Neural cell (in vitro differentiated cells): Measurements from ENCODE around the gene FBLN7. TPM values are rescaled to one million over a fixed set of nuclear protein-coding genes. Genes with fewer than 3 reads are reported as not detected.

Experiments
- H2AFZ ChIP-seq: fragments of 200-600, 300-800 bp; sonication (generic), shearing (Covaris generic); 2 replicates; pipeline ENCODE4 v1.6.0; 2014; ENCODE audit warnings: low read depth, mild to moderate bottlenecking, antibody characterized with exemption, low read length, moderate library complexity
- H3F3A ChIP-seq: fragments of 200-600 bp; shearing (Covaris generic); 2 replicates; pipeline ENCODE4 v1.6.1; 2016; ENCODE audit warnings: mild to moderate bottlenecking, moderate library complexity, mixed read lengths, antibody characterized with exemption, low read length; ENCODE audit not compliant: insufficient read depth, poor library complexity, severe bottlenecking
- H3K27ac ChIP-seq: fragments of 200-600, 300-800 bp; sonication (generic), shearing (Covaris generic); 2 replicates; pipeline ENCODE4 v1.5.1; 2014; ENCODE audit warnings: mild to moderate bottlenecking, low read length, moderate library complexity
- H3K27me3 ChIP-seq: fragments of 300-800, 200-600 bp; sonication (generic), shearing (Covaris generic); 2 replicates; pipeline ENCODE4 v1.6.0; 2014; ENCODE audit warnings: mild to moderate bottlenecking, low read depth, low read length, moderate library complexity; ENCODE audit not compliant: insufficient read depth
- H3K36me3 ChIP-seq: fragments of 300-800, 200-600 bp; sonication (generic), shearing (Covaris generic); 2 replicates; pipeline ENCODE4 v1.5.1; 2014; ENCODE audit warnings: mild to moderate bottlenecking, antibody characterized with exemption, low read length, moderate library complexity; ENCODE audit not compliant: insufficient read depth
- H3K4me2 ChIP-seq: fragments of 300-800, 200-600 bp; sonication (generic), shearing (Covaris generic); 2 replicates; pipeline ENCODE4 v1.6.0; 2014; ENCODE audit warnings: mild to moderate bottlenecking, low read length
- H3K4me3 ChIP-seq: fragments of 300-800, 200-600 bp; sonication (generic), shearing (Covaris generic); 2 replicates; pipeline ENCODE4 v1.5.1; 2014; ENCODE audit warnings: mild to moderate bottlenecking, low read length, moderate library complexity
- H3K79me2 ChIP-seq: fragments of 200-600 bp; shearing (Covaris generic); replicated peaks from 2 replicates; pipeline ENCODE4 v1.6.0; 2014; ENCODE audit warnings: mild to moderate bottlenecking, low read length, moderate library complexity; ENCODE audit not compliant: insufficient read depth
- H3K9ac ChIP-seq: fragments of 300-800, 200-600 bp; sonication (generic), shearing (Covaris generic); 2 replicates; pipeline ENCODE4 v1.6.1; 2016; ENCODE audit warnings: mild to moderate bottlenecking, low read length, mixed read lengths
- H3K9me2 ChIP-seq: fragments of 200-600 bp; shearing (Covaris generic); 2 replicates; pipeline ENCODE4 v1.6.1; 2016; ENCODE audit warnings: mild to moderate bottlenecking, low read length, mixed read lengths; ENCODE audit not compliant: insufficient read depth
- H3K9me3 ChIP-seq: fragments of 200-600, 300-800 bp; sonication (generic), shearing (Covaris generic); 2 replicates; pipeline ENCODE4 v1.6.1; 2016; ENCODE audit warnings: mild to moderate bottlenecking, mixed run types, low read length, moderate library complexity, mixed read lengths
- H4K20me1 ChIP-seq: fragments of 200-600 bp; shearing (Covaris generic); 2 replicates; pipeline ENCODE4 v1.6.1; 2016; ENCODE audit warnings: mild to moderate bottlenecking, mixed run types; ENCODE audit not compliant: insufficient read depth
- EP300 ChIP-seq: fragments of 450-650 bp; conservative IDR thresholded peaks from 2 replicates; pipeline ENCODE4 v1.6.1; 2014; ENCODE audit warnings: antibody characterized with exemption, mild to moderate bottlenecking, moderate library complexity; ENCODE audit not compliant: poor library complexity, severe bottlenecking
- EZH2 ChIP-seq: fragments of 200-600, 300-800 bp; shearing (Covaris generic), sonication (generic); IDR thresholded peaks from 2 replicates; pipeline ENCODE4 v1.6.1; 2014; ENCODE audit warnings: antibody characterized with exemption, low read length, borderline replicate concordance, mild to moderate bottlenecking; ENCODE audit not compliant: insufficient read depth, poor library complexity, severe bottlenecking
- MXI1 ChIP-seq: fragments of 450-650 bp; conservative IDR thresholded peaks from 2 replicates; pipeline ENCODE4 v1.6.1; 2014; ENCODE audit warnings: antibody characterized with exemption, mild to moderate bottlenecking; ENCODE audit not compliant: poor library complexity, severe bottlenecking
- POLR2AphosphoS5 ChIP-seq: IDR thresholded peaks from 2 replicates; pipeline ENCODE4 v1.6.1; 2012
- RAD21 ChIP-seq: fragments of 450-650 bp; conservative IDR thresholded peaks from 2 replicates; pipeline ENCODE4 v1.6.1; 2014; ENCODE audit warnings: antibody characterized with exemption, mild to moderate bottlenecking, moderate library complexity
- SMC3 ChIP-seq: fragments of 450-650 bp; conservative IDR thresholded peaks from 2 replicates; pipeline ENCODE4 v1.6.1; 2014; ENCODE audit warnings: antibody characterized with exemption, mild to moderate bottlenecking, moderate library complexity; ENCODE audit not compliant: poor library complexity
- TAF1 ChIP-seq: IDR thresholded peaks from 2 replicates; pipeline ENCODE4 v1.6.1; 2012; ENCODE audit warnings: low read depth
- polyA plus RNA-seq: library from polyadenylated mRNA; depleted of rRNA; stranded (reverse); fragments of >200 nt; gene quantifications from 2 replicates; pipeline ENCODE4 v1.2.3, GENCODE V29; 2014
- TF ChIP-seq, protein P1 (sequence below): IDR thresholded peaks from 2 replicates; pipeline ENCODE4 v1.6.1; 2012; ENCODE audit warnings: borderline replicate concordance
- TF ChIP-seq, protein P2 (sequence below): fragments of 450-650 bp; IDR thresholded peaks from 2 replicates; pipeline ENCODE4 v1.5.1; 2014; ENCODE audit warnings: antibody characterized with exemption, mild to moderate bottlenecking, moderate library complexity; ENCODE audit not compliant: poor library complexity, severe bottlenecking

The FBLN7 gene
- polyA plus RNA-seq, 1 donor from 2014 or later = not detected

DNA sequence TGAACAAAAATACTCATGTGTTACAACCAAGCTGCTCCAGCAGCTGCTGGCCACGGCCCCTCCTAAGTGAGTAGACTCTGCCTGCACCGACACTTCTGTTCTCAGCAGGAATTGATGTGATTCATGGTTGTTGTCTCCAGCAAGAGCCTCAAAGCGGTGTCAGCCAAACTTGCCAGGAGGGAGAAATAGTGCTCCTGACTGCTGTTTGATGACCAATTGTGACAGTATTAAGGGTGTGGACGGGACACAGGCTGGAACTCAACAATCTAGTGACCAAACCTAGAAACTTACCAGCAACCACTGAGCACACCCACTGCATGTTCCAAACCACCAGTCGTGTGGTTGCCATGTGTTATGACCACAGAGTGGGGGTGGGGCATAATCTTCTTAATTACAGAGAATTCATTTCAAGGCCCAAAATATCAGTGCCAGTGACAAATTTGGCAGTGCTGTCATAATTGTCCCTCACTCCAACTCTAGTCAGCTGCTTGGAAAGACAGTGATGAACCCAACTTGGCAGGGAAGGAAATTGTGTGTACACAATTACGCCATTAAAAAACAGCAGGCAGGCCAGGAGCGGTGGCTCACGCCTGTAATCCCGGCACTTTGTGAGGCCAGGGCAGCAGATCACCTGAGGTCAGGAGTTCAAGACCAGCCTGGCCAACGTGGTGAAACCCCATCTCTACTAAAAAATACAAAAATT is 30.4 kb downstream of the FBLN7 start:
- Histone ChIP-seq H4K20me1 (no peaks in the 10 kb centered on the region), H3K4me2 (no peak overlapping the region), H3F3A (no peaks in the 10 kb centered on the region), H3K4me3 (no peak overlapping the region), H3K79me2 (no peaks in the 10 kb centered on the region), H3K27ac (no peak overlapping the region), H3K36me3 (no peaks in the 10 kb centered on the region), H3K27me3 (no peaks in the 10 kb centered on the region), H3K9me3 (no peaks in the 10 kb centered on the region), H3K9ac (no peak overlapping the region), H2AFZ (no peak overlapping the region), H3K9me2 (no peaks in the 10 kb centered on the region)
- TF ChIP-seq, protein P1, sequence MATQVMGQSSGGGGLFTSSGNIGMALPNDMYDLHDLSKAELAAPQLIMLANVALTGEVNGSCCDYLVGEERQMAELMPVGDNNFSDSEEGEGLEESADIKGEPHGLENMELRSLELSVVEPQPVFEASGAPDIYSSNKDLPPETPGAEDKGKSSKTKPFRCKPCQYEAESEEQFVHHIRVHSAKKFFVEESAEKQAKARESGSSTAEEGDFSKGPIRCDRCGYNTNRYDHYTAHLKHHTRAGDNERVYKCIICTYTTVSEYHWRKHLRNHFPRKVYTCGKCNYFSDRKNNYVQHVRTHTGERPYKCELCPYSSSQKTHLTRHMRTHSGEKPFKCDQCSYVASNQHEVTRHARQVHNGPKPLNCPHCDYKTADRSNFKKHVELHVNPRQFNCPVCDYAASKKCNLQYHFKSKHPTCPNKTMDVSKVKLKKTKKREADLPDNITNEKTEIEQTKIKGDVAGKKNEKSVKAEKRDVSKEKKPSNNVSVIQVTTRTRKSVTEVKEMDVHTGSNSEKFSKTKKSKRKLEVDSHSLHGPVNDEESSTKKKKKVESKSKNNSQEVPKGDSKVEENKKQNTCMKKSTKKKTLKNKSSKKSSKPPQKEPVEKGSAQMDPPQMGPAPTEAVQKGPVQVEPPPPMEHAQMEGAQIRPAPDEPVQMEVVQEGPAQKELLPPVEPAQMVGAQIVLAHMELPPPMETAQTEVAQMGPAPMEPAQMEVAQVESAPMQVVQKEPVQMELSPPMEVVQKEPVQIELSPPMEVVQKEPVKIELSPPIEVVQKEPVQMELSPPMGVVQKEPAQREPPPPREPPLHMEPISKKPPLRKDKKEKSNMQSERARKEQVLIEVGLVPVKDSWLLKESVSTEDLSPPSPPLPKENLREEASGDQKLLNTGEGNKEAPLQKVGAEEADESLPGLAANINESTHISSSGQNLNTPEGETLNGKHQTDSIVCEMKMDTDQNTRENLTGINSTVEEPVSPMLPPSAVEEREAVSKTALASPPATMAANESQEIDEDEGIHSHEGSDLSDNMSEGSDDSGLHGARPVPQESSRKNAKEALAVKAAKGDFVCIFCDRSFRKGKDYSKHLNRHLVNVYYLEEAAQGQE = no peak
- TF ChIP-seq MXI1 (no peak), EP300 (no peak), POLR2AphosphoS5 (no peak), SMC3 (no peak), EZH2 (no peak), TAF1 (no peak), RAD21 (no peak)
- TF ChIP-seq, protein P2, sequence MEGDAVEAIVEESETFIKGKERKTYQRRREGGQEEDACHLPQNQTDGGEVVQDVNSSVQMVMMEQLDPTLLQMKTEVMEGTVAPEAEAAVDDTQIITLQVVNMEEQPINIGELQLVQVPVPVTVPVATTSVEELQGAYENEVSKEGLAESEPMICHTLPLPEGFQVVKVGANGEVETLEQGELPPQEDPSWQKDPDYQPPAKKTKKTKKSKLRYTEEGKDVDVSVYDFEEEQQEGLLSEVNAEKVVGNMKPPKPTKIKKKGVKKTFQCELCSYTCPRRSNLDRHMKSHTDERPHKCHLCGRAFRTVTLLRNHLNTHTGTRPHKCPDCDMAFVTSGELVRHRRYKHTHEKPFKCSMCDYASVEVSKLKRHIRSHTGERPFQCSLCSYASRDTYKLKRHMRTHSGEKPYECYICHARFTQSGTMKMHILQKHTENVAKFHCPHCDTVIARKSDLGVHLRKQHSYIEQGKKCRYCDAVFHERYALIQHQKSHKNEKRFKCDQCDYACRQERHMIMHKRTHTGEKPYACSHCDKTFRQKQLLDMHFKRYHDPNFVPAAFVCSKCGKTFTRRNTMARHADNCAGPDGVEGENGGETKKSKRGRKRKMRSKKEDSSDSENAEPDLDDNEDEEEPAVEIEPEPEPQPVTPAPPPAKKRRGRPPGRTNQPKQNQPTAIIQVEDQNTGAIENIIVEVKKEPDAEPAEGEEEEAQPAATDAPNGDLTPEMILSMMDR = no peak

DNA sequence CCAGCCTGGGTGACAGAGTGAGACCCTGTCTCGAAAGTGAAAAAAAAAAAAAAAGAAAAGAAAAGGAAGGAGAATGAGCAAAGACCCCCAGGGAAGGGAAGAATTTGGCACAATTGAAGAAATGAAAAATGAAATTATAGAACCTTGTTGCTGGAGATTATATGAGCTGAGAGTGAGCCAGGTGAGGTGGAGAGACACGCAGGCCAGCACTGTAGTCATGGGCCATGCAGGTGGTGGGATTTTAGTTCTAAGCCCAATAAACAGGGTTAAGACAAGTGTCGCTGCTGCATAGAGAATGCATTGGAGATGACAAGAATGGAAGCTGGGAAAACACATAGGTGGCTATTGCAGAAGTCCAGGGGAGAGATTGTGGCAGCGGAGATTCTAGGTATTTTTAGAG is 32.3 kb downstream of the FBLN7 start:
- H4K20me1 ChIP-seq = no peaks in the 10 kb centered on the region
- H3K79me2 ChIP-seq = no peaks in the 10 kb centered on the region
- H3F3A ChIP-seq = no peaks in the 10 kb centered on the region
- TF ChIP-seq POLR2AphosphoS5 (no peak), MXI1 (no peak), RAD21 (no peak), EZH2 (no peak), EP300 (no peak), SMC3 (no peak), TAF1 (no peak)
- TF ChIP-seq, protein P2 = no peak
- TF ChIP-seq, protein P1 = no peak
- no peak overlapping the region for H3K27ac ChIP-seq
- no peaks in the 10 kb centered on the region for H3K9me3 ChIP-seq
- no peak overlapping the region for H3K4me3 ChIP-seq
- no peaks in the 10 kb centered on the region for H3K36me3 ChIP-seq
- H3K9me2 ChIP-seq = no peaks in the 10 kb centered on the region
- no peak overlapping the region for H3K4me2 ChIP-seq
- no peak overlapping the region for H3K9ac ChIP-seq
- no peaks in the 10 kb centered on the region for H3K27me3 ChIP-seq
- no peak overlapping the region for H2AFZ ChIP-seq
